GM12891 (cell line): ENCODE data around the gene FSTL5.

Experiments
- PAX5 ChIP-seq: IDR thresholded peaks from 2 replicates; pipeline ENCODE4 v1.6.1; 2011; ENCODE audit warnings: low read length, moderate library complexity, mild to moderate bottlenecking; ENCODE audit not compliant: insufficient read depth, severe bottlenecking
- POLR2A ChIP-seq: IDR thresholded peaks from 2 replicates; pipeline ENCODE4 v1.6.1; 2011; ENCODE audit warnings: low read depth, low read length, control low read depth
- POLR2AphosphoS5 ChIP-seq: IDR thresholded peaks from 2 replicates; pipeline ENCODE4 v1.6.1; 2011; ENCODE audit warnings: low read depth, low read length, control low read depth
- POU2F2 ChIP-seq: IDR thresholded peaks from 2 replicates; pipeline ENCODE4 v1.6.1; 2011; ENCODE audit warnings: low read depth, mild to moderate bottlenecking, control low read depth, low read length, moderate library complexity
- SPI1 ChIP-seq: IDR thresholded peaks from 2 replicates; pipeline ENCODE4 v1.6.1; 2011; ENCODE audit warnings: low read depth, low read length, control low read depth
- TAF1 ChIP-seq: IDR thresholded peaks from 2 replicates; pipeline ENCODE4 v1.6.1; 2011; ENCODE audit warnings: low read depth, low read length, control low read depth

DNA sequence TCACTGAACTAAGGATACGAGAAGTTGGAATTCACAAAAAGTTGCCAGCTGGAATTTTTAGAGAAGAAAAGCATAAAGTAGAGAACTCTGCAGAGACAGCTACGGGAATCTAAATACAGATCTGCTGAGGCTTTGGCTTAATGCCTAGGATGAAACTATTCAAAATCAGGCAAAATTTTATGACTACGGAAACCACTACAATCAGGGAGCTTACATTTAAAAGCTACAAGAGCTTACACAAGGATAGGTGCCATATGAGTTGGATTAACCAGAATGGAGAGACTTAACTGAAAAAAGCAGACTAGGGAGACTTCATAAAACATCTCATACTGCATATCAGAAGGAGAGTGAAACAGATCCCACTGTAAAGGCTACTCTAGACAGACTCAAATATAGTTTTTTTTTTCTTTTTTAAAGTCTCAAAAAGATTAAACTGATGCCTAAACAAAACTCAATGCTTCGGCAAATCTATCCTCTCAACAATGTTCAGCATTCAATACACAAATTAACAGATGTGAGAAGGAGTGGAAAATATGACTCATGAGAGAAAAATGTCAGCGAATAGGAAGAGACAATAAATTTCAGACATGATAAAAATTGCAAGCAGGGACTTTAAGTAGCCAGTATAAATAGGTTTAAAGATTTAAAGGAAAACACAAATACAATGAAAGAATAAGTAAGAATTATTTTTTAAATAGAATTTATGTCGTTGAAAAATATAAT lies 586.1 kb downstream of the FSTL5 start:
- no peak for TF ChIP-seq POLR2AphosphoS5
- no peak for TF ChIP-seq TAF1
- no peak for TF ChIP-seq POLR2A
- TF ChIP-seq SPI1, result no peak
- no peak for TF ChIP-seq PAX5
- no peak for TF ChIP-seq POU2F2
